Measurements from ENCODE around the gene PRDM16. TPM values are rescaled to one million over a fixed set of nuclear protein-coding genes. Genes with fewer than 3 reads are reported as not detected.

The PRDM16 gene
- total and polyA plus RNA-seq, 2 of the 8 experiments (the other 6 are each of a cell fraction or from before 2014, with no cell fraction given) = 0.39 to 0.43 TPM

GRCh38 chr1:3472088-3472850 lies 403.3 kb downstream of the PRDM16 start (continued):
- TF ChIP-seq ATF3 (IDR thresholded peaks at IDR 0.05; ENCODE audit: insufficient read depth, low read depth, low read length) (no peak), CTCF (IDR thresholded peaks at IDR 0.05; ENCODE audit: control extremely low read depth in 1 of 3, insufficient read depth in 1 of 3, low read depth in 1 of 3, low read length in 3 of 3) (no peak), POU5F1 (IDR thresholded peaks at IDR 0.05; ENCODE audit: low read depth, low read length) (no peak), HDAC6 (IDR thresholded peaks at IDR 0.05; ENCODE audit: low read depth, low read length) (no peak), RFX5 (IDR thresholded peaks at IDR 0.05; ENCODE audit: borderline replicate concordance, low read depth, low read length) (no peak), GABPA (IDR thresholded peaks at IDR 0.05; ENCODE audit: borderline replicate concordance, insufficient read depth, low read length) (no peak), SP1 (IDR thresholded peaks at IDR 0.05; ENCODE audit: low read depth, low read length) (no peak), EP300 (IDR thresholded peaks at IDR 0.05; ENCODE audit: borderline replicate concordance in 1 of 2, low read depth in 2 of 2, low read length in 2 of 2) (no peak)

Measured in H1 (cell line).